Smooth muscle cell (in vitro differentiated cells): Measurements from ENCODE around the gene MUC4. TPM values are rescaled to one million over a fixed set of nuclear protein-coding genes. Genes with fewer than 3 reads are reported as not detected.
"Not testable (repeated sequence)": the region's sequence is repeated elsewhere in the genome, so short reads cannot be mapped to it uniquely, and the experiment has no call there.

Experiments used
- DNase-seq: peaks from one replicate; lab custom pipeline; 2025; ENCODE audit not compliant: unreplicated experiment; lab: John Stamatoyannopoulos, UW
- H2AFZ ChIP-seq: fragments of 200-600 bp; sonication (generic); 2 replicates; pipeline ENCODE4 v1.6.0; 2016; ENCODE audit warnings: antibody characterized with exemption, low read depth, mild to moderate bottlenecking
- H3F3A ChIP-seq: fragments of 200-600 bp; sonication (generic); 2 replicates; pipeline ENCODE4 v1.6.0; 2017; ENCODE audit warnings: antibody characterized with exemption, low read depth
- H3K27ac ChIP-seq: fragments of 200-600 bp; sonication (generic); 2 replicates; pipeline ENCODE4 v1.5.1; 2016; ENCODE audit warnings: low read depth, mild to moderate bottlenecking
- H3K27me3 ChIP-seq: fragments of 200-600 bp; sonication (generic); 2 replicates; pipeline ENCODE4 v1.6.1; 2016; ENCODE audit warnings: low read depth, mild to moderate bottlenecking
- H3K36me3 ChIP-seq: fragments of 200-600 bp; sonication (generic); 2 replicates; pipeline ENCODE4 v1.5.1; 2016; ENCODE audit warnings: low read depth
- H3K4me1 ChIP-seq: fragments of 200-600 bp; sonication (generic); 2 replicates; pipeline ENCODE4 v1.5.1; 2016; ENCODE audit warnings: low read depth
- H3K4me2 ChIP-seq: fragments of 200-600 bp; sonication (generic); 2 replicates; pipeline ENCODE4 v1.6.0; 2016; ENCODE audit warnings: mild to moderate bottlenecking
- H3K4me3 ChIP-seq: fragments of 200-600 bp; sonication (generic); 2 replicates; pipeline ENCODE4 v1.5.1; 2016; ENCODE audit warnings: mild to moderate bottlenecking
- H3K79me2 ChIP-seq: fragments of 200-600 bp; sonication (generic); 2 replicates; pipeline ENCODE4 v1.6.0; 2016; ENCODE audit warnings: low read depth, mild to moderate bottlenecking
- H3K9ac ChIP-seq: fragments of 200-600 bp; sonication (generic); 2 replicates; pipeline ENCODE4 v1.6.0; 2016; ENCODE audit warnings: low read depth
- H3K9me3 ChIP-seq: fragments of 200-600 bp; sonication (generic); replicated peaks from 2 replicates; pipeline ENCODE4 v1.5.1; 2016; ENCODE audit warnings: low read depth
- H4K20me1 ChIP-seq: fragments of 200-600 bp; sonication (generic); 2 replicates; pipeline ENCODE4 v1.6.0; 2016; ENCODE audit warnings: low read depth
- WGBS: methylation state at CpG from one replicate; pipeline ENCODE4 v1.1.7; 2016; ENCODE audit warnings: low lambda C conversion rate; 5-methylcytosine and 5-hydroxymethylcytosine counted together
- polyA plus RNA-seq: library from polyadenylated mRNA; unstranded; fragments of >200 nt; fragmentation: Nextera tagmentation; extraction: Ambion mirVana; gene quantifications from 2 replicates; pipeline ENCODE4 v1.2.1, GENCODE V29; 2016
- total RNA-seq: library from RNA; depleted of rRNA; stranded (reverse); fragments of >200 nt; gene quantifications from 2 replicates; pipeline ENCODE4 v1.2.3, GENCODE V29; 2014
- TF ChIP-seq, protein P1 (sequence below): fragments of 200-600 bp; sonication (generic); IDR thresholded peaks from 2 replicates; pipeline ENCODE4 v1.5.1; 2017; ENCODE audit warnings: borderline replicate concordance, mild to moderate bottlenecking, antibody characterized with exemption; ENCODE audit not compliant: insufficient read depth, poor library complexity, severe bottlenecking

Gene MUC4
- total and polyA plus RNA-seq, 2 experiments from 2014 or later = not detected

DNA sequence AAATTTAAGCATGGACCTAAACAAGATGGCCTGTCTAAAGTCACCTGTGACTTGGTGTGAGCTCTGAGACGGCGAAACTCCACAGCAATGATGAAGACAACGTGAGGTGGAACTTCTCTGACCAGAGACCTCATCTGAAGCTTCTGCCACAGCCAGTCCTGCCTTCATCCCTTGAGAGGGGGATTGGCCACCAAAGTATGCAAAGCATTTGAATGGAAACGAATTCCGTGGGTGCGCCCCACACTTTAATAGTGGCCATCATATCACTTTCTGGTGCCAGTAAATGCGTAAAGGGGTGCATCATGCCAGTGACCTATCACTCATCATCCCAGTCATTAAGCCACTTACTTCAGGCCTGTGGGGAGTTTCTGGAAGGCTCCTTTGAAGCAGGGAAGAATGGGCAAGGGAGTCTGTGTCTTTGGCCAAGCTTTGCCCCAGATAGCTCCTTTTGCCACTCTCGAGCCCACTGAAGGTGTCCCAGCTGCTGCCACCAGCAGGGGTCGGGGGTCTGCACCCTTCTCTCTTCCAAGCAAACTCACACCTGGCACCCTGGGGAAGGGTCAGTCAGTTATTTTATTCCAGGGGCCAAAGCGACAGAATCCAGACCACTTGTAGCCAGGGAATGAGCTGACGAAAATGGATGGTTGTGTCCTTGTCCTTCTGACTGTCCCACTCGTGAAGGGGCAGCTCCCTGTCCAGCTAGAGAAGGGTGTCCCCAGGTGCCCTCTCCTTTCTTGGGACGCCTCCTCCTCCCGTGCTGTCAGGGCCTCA lies 73.3 kb downstream of the MUC4 start:
- Histone ChIP-seq H3K36me3 (no peaks in the 10 kb centered on the region), H2AFZ (no peak overlapping the region), H3K9ac (no peak overlapping the region), H3K27me3 (peaks cover 45% of the 10 kb centered on the region), H3K4me1 (no peaks in the 10 kb centered on the region), H3K79me2 (no peaks in the 10 kb centered on the region), H3F3A (no peaks in the 10 kb centered on the region), H3K4me3 (no peak overlapping the region), H4K20me1 (no peaks in the 10 kb centered on the region), H3K4me2 (no peak overlapping the region), H3K27ac (no peak overlapping the region), H3K9me3 (no peaks in the 10 kb centered on the region)
- DNase-seq = no peak
- WGBS = 86% methylated on average over 14 of the region's 14 CpGs
- TF ChIP-seq, protein P1, sequence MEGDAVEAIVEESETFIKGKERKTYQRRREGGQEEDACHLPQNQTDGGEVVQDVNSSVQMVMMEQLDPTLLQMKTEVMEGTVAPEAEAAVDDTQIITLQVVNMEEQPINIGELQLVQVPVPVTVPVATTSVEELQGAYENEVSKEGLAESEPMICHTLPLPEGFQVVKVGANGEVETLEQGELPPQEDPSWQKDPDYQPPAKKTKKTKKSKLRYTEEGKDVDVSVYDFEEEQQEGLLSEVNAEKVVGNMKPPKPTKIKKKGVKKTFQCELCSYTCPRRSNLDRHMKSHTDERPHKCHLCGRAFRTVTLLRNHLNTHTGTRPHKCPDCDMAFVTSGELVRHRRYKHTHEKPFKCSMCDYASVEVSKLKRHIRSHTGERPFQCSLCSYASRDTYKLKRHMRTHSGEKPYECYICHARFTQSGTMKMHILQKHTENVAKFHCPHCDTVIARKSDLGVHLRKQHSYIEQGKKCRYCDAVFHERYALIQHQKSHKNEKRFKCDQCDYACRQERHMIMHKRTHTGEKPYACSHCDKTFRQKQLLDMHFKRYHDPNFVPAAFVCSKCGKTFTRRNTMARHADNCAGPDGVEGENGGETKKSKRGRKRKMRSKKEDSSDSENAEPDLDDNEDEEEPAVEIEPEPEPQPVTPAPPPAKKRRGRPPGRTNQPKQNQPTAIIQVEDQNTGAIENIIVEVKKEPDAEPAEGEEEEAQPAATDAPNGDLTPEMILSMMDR = no peak

DNA sequence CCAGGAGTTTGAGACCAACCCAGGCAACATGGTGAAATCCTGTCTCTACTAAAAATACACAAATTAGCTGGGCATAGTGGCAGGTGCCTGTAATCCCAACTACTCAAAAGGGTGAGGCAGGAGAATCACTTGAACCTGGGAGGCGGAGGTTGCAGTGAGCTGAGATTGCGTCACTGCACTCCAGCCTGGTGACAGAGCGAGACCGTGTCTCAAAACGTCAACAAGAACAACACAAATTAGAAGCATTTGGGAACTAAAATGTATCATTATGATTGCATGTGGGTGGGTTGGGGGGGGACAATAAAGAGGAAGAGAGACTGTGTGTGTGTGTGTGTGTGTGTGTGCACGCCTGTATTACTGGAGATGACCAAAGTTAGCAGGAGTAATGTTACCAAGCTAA lies 73.9 kb downstream of the MUC4 start:
- not testable (repeated sequence) for DNase-seq, H3K36me3 ChIP-seq, H3K9ac ChIP-seq, H2AFZ ChIP-seq, H3K4me1 ChIP-seq, H3K4me3 ChIP-seq, H3F3A ChIP-seq, H3K4me2 ChIP-seq, H3K27ac ChIP-seq, H4K20me1 ChIP-seq, H3K9me3 ChIP-seq, H3K79me2 ChIP-seq
- WGBS = 93% methylated on average over 6 of the region's 6 CpGs
- peaks cover 38% of the 10 kb centered on the region for H3K27me3 ChIP-seq

DNA sequence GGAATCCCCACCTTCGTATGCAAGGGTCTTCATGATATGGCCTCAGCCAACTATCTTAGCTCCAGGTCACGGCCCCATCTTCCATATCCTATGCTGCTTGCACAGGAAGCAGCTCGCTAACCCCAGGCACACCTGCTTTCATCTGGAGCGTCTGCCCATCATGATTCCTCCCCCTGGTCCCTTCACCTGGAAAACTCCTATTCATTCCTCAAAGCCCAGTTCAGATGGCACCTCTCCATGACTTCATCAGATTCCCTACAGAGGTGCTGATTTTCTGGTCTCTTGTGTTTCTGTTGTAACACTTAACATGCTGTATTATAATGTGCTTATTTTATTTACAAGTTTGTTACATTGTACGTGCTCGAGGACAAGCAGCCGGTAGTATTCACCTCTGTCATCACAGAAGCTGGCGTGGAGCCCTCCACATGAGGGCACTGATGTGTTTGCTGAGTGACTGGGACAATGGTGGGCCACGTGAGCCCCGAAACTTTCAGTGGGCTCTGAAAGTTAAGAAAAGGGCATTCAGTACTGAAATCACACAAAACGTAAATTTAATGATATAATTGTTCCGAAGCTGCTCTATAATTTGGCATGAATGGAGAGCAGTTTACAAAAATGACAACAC lies 74.8 kb downstream of the MUC4 start:
- Histone ChIP-seq H3K4me3 (no peak overlapping the region), H2AFZ (no peak overlapping the region), H3K79me2 (no peaks in the 10 kb centered on the region), H3K9me3 (no peaks in the 10 kb centered on the region), H3F3A (no peaks in the 10 kb centered on the region), H3K27me3 (peaks cover 31% of the 10 kb centered on the region), H3K27ac (no peak overlapping the region), H3K9ac (no peak overlapping the region), H3K4me1 (no peaks in the 10 kb centered on the region), H3K36me3 (no peaks in the 10 kb centered on the region), H3K4me2 (no peak overlapping the region), H4K20me1 (no peaks in the 10 kb centered on the region)
- TF ChIP-seq, protein P1 = no peak
- no peak for DNase-seq
- 88% methylated on average over 12 of the region's 12 CpGs for WGBS

DNA sequence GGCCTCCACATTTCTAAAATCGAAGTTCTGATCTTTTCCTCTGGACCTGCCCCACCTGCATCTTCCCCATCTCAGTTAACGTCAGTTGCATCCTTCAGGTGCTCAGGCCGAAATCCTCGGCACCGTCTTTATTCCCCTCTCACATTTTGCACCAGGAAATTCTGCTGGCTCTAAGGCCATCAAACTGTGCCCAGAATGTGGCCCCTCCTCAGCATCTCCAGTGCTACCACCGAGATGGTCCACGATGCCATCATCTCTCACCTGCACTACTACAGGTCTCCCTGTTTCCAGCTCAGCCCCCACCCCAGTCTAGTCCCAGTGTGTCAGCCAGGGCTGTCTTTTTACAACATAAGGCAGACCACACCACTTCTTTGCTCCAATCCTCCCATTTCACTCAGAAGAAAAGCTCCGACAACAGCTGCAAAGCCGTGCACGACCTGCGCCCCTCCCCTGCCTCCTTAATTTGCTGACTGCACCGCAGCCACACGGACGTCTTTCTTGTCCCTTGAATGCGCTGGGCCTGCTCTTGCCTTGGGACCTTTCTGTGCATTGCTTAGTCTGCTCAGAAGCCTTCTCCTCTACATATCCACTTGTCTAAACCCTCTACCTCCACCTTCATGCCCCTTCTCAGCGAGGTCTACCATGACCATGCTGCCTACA lies 76.6 kb downstream of the MUC4 start:
- DNase-seq = no peak
- TF ChIP-seq, protein P1 = no peak
- Histone ChIP-seq H4K20me1 (no peaks in the 10 kb centered on the region), H3K27ac (no peak overlapping the region), H3K4me1 (no peaks in the 10 kb centered on the region), H3K9me3 (no peaks in the 10 kb centered on the region), H3F3A (no peaks in the 10 kb centered on the region), H3K36me3 (no peaks in the 10 kb centered on the region), H3K79me2 (no peaks in the 10 kb centered on the region), H3K4me3 (no peak overlapping the region), H3K27me3 (peaks cover 18% of the 10 kb centered on the region), H3K4me2 (no peak overlapping the region), H3K9ac (no peak overlapping the region), H2AFZ (no peak overlapping the region)
- WGBS = 83% methylated on average over 16 of the region's 16 CpGs
